ENCODE data around the gene S100A4.
A peak's percentile ranks its signal among the peaks of the same experiment; 100 is the strongest.
"Not testable (repeated sequence)": the region's sequence is repeated elsewhere in the genome, so short reads cannot be mapped to it uniquely, and the experiment has no call there.

The S100A4 gene

DNA sequence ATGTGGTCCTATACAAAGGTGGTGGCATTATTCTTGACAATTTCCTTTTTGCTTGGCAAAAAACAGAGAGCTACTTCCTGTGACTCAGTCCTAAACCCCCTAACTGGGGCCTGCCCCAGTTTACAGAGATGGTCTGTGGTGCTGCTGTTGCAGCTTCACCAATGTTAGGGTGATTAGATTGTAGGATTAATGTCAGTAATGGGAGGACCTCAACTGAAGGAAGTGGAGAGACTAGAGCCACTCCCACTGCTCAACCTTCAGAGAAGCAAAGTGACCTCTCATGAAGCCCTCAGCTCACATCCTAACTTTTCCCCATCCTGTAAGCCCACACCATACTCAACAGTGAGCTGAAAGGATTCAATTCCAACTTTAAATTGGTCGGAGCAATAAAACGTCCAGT lies 13.4 kb downstream of the S100A4 start:
- no peak for DNase-seq

DNA sequence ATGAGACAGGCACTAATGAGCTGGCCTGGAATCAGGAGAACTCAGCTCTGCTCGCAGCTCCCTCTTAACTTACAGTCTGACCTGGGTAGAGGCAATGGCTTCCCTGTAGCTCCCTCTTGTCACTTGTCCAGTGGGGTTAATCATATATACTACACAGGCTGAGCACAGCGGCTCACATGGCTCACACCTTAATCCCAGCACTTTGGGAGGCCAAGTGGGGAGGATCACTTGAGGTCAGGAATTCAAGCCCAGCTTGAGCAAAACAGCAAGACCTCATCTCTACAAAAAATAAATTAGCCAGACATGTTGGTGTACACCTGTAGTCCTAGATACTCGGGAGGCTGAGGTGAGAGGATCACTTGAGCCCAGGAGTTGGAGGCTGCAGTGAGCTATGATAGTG lies 14.0 kb downstream of the S100A4 start:
- no peak for DNase-seq

DNA sequence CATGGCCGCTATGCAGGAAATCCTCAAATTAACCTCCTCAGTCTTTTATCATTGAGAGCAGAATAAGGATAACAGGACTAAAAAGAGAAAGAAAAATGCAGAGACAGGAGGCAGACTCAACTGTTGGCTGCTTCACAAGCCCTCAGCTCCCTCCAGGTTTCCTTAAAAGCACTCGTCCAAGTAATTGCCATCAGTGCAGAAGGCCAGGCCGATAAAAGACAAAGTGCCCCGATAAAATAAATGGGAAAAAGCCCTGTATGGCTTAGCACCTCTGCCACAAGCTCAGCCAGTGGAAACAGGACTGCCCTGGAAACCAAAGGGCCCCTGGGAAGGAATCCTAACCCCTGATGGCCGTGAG lies 17.9 kb downstream of the S100A4 start:
- DNase-seq, result no peak

DNA sequence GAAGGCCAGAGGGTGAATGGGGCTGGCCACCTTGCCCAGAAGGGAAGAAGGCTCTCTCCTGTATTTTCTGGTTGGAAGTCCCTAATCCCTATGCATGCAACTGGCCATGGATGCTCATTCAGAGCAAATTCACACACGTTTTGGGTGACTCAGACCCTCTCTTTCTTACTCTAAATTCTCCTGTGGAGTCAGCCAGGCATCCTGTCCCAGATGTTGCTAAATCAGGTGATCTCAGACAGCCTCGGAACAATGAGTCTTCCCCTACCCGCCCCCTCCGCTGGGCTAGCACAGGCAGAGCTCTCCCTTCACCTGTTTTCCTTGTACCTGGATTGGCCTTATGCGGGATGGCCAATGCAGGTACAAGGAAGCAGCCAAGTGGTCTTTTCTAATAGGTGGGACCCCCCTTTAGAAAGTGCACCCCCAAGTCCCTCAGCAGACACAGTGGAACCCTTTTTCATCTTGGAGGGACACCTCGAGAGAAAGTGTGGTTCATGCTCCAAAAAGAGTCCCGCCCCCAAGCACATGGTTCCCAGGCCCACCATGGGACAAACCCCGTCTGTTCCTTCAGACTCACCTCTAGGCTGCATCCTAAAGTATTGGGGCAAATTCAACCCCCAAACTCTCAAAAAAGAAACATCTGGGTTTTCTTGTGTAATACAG lies 18.5 kb downstream of the S100A4 start:
- DNase-seq, result no peak

DNA sequence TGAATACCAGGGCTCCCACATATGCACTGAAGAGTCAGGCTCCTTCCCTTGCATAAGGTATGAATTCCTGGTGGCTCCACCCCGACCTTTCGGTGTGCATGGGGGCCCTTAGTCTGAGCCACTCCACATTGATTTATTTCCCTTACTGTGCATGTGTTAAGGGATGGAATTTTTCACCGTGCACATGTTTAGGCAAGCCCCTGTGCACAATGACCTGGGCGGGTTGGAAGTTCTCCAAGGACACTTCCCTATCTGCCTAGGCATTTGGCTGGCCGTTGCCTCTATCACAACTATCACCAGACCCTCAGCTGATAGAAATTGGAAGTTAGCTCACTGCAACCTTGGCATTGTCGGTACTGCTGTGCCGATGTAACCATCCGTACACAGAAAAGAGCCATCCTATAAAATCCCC lies 19.5 kb downstream of the S100A4 start:
- no peak for DNase-seq

DNA sequence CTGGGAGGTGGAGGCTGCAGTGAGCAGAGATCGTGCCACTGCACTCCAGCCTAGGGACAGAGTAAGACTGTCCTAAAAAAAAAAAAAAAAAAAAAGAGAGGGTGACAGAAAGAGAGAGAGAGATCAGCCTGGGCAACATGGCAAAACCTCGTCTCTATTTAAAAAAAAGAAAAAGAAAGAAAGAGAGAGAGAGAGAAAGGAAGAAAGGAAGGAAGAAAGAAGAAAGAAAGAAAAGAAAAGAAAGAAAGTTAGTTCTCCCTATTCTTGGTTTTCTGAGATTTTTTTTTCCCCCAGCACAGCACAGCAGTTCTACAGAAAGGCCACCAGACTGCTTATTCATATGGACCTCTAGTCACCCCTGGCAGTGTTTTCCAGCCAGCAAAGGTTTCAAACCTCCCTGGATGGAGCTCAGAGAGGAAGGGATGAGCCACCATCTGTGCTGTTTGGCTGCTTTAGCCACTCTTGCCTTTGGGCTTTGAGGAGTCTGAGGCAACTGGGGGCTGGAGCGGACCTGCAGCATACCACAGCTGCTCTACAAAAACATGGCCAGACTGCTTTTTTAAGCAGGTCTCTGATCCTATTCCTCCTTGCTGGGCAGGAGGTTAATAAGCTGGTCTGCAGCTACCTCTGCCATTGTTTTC lies 20.4 kb downstream of the S100A4 start:
- no peak for DNase-seq

DNA sequence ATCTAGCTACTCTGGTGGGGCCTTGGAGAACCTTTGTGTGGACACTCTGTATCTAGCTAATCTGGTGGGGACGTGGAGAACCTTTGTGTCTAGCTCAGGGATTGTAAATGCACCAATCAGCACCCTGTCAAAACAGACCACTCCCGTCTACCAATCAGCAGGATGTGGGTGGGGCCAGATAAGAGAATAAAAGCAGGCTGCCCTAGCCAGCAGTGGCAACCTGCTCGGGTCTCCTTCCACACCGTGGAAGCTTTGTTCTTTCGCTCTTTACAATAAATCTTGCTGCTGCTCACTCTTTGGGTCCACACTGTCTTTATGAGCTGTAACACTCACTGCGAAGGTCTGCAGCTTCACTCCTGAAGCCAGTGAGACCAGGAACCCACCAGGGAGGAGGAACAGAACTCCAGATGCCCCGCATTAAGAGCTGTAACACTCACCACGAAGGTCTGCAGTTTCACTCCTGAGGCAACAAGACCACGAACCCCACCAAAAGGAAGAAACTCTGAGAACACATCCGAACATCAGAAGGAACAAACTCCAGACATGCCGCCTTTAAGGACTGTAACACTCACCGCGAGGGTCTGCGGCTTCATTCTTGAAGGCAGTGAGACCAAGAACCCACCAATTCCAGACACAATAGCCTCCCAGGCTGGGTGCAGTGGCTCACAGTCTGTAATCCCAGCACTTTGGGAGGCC lies 23.1 kb downstream of the S100A4 start:
- DNase-seq, result not testable (repeated sequence)

DNA sequence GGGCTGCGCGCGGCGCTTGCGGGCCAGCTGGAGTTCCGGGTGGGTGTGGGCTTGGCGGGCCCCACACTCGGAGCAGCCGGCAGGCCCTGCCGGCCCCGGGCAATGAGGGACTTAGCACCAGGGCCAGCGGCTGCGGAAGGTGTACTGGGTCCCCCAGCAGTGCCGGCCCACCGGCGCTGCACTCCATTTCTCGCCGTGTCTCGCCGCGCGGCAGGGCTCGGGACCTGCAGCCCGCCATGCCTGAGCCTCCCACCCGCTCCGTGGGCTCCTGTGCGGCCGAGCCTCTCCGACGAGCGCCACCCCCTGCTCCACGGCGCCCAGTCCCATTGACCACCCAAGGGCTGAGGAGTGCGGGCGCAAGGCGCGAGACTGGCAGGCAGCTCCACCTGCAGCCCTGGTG lies 23.8 kb downstream of the S100A4 start:
- not testable (repeated sequence) for DNase-seq

DNA sequence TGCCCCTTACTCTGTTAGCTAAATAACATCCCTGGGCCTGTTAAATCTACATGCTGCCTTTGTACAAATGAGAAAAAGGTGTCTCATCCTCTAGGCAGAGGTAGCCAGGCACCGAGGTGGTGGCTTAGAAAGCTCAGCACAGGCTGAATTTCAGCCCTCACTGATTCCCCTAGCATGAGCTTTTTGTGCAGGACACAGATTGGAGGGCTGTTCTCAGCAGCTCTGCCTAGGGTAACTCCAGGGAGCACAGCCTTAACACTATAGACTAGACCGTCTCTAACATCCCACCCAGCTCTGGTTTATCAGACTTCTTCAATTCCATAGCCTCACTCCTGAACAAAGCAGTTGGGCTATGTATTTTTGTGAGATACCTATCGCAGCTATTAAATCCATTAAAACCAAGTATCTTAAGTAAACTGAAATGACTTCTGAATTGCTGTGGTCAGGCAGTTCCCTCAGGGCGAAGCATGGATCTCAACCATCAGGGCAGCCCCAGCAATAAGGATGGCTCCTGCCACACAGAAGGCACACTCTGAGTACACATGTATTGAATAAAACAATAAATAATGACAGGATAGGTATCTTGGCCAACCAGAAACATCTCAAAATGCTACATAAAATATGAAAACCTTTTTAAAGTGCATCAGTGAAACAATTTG lies 24.7 kb downstream of the S100A4 start:
- DNase-seq, result no peak

DNA sequence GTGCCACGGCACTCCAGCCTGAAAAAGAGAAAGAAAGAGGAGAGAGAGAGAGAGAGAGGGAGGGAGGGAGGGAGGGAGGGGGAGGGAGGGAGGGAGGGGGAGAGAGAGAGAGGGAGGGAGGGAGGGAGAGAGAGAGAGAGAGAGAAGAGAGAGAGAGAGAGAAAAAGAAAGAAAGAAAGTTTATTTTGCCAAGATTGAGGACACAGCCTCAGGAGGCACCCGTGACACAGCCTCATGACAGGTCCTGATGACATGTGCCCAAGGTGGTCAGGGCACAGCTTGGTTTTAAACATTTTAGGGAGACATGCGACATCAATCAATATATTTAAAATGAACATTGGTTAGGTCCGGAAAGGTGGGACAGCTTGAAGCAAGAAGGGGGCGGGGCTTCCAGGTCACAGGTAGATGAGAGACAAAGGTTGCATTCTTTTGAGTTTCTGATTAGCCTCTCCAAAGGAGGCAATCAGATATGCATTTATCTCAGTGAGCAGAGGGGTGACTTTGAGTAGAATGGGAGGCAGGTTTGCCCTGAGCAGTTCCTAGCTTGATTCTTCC lies 25.4 kb downstream of the S100A4 start:
- DNase-seq, result not testable (repeated sequence)

DNA sequence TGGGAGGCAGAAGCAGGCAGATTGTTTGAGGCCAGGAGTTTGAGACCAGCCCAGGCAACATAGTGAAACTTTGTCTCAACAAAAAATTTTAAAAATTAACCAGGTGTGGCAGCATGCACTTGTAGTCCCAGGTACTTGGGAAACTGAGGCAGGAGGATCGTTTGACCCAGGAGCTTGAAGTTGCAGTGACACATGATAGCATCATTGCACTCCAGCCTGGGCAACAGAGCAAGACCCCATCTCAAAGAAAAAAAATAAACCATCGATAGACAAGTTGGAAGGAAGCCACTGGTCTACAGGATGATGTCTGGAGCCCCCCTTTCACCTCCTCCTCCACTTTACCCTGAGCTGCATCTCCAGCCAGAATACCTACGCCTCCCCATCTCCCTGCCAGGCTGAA lies 26.4 kb downstream of the S100A4 start:
- no peak for DNase-seq

DNA sequence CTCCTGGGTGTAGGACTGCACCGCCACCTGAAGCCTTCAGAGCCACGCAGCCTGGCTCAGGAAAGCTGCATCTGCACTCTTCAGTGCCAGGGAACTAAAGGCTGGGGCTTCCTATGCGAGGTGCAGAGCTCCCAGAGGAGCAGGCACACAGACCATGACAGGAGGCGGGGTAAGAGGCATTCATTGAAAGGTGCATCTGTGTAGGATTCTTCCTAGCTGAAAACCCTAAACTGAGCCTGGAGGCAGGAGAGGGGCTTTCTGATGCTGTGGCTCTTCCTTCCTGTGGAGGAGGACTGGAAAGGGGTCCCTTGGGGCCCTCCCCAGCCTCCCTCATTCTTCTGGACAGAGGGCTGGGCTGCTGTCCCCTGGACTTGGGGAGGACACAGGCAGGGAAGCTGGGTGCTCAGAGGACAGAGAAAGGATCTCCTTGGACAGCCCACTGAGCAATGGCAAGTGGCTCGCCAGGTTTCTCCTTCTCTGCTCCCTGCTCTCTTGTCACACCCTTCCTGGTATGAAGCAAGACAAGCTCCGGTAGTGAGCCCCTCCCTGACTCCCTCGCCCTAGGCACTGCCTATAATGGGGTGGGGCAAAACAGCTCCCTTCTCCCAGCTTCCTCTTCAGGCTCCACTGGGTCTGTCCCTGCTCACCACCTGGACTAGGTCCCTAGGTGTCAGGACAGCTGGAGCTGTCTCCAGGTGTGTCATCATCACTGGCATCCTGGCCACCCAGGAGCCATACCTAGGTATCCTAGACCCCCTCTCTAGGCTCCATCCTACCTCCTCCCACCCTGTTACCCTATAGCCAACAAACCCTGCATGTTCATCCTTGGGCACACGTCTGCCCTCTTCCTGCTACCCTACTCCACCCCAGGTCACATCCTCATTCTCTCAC lies 29.9 kb downstream of the S100A4 start:
- peak; percentile 29 for DNase-seq

DNA sequence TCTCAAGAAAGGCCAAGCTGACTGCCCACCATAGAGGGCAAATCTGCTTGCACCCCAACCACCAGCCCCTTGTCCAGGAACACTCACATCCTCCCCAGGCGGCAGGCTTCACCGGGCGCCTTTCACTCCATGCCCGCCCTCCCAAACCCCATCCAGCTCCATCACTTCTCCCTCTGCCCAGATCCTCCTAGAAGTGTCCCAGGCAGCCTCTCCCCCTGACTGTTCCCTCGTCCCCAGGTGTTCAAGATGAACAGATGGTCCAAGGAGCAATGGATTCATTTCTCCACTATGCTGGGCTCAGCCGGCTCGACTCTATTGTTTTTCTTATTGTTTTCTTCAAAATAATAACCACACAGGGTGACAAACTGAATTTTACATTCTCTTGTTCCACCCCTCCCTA lies 31.9 kb downstream of the S100A4 start:
- no peak for DNase-seq

DNA sequence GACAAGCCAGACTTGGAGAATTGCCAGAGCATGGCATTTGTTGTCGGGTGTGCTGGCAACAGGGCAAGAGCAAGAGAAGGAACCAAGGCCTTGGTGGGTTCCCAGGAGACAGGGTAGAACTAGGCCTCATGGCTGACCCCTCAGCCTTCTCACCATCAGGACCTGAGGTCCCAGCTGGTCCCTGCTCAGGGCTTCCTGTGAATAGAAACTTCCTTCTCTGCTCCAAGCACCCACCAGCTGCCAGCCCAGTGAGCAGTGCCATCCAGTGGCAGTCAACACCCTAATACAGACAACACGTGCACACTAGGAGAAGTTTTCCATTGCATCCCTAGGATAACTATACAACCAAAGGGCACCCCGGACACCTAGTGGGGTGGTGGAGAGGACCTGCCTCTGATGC lies 32.6 kb downstream of the S100A4 start:
- DNase-seq, result no peak

DNA sequence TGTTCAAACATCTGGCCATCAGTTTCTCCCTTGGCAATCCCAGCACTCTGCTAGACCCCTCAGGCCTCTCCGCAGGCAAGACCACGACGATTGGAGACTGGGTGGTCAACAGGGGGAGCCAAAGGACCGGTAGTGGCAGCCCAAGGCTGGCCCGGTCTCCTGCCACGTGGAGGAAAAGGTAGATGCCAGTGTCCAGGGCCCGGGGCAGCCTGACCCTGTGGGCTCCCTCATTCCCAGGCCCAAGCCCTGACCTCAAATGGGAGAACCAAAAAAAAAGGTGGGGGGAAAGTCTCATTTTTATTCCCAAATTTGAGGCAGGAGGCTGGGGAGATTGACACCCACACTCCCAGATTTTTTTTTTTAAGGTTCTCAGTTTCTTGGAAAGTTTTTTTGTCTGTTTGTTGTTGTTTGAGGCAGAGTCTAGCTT lies 34.6 kb downstream of the S100A4 start:
- peak; percentile 87 for DNase-seq

DNA sequence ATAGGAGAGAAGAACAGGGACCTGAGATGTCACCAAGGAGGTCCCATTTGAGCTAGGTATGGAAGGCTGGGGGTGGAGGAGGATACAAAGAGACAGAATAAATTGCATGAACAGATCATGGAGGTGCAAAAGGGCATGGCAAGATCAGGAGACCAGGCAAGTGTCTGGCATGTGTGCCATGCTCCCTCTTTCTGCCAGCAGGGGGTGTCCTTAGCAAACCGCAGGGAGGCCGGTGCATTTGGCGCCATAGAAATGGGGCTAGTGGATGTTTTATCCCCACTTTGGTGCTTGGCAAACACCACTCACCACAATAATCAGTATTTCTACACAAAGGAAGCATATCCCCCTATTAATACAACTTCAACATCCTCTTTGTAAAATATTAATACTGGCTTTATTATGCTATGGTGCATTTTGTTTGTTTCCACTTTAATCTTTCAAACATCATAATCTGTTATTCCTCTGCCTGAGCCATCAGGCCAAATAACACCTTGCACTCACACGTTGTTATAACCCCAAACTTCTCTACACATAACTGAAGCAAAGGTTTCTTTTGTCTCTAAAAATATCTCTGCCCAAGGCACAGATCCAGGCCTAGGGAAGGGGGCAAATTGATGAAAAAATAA lies 35.8 kb downstream of the S100A4 start:
- DNase-seq, result peak; percentile 44

DNA sequence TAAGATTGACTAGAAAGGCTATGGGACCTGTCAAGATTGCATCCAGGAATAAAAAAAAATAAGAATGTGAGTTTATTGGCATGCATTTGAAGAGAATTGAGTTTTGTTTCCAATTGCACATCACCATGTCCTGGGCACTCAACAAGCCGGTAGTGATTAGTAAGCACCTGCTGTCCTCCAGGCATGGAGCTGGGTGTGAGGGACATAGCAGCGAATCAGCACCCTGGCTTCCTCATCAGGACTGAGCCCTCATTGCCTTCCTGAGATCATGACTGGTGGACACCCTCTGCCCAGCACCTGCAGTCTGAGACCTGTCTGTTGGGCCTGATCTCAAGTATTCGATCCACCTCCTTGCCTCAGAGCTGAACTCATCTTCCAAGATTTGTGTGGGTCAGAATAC lies 36.6 kb downstream of the S100A4 start:
- no peak for DNase-seq

DNA sequence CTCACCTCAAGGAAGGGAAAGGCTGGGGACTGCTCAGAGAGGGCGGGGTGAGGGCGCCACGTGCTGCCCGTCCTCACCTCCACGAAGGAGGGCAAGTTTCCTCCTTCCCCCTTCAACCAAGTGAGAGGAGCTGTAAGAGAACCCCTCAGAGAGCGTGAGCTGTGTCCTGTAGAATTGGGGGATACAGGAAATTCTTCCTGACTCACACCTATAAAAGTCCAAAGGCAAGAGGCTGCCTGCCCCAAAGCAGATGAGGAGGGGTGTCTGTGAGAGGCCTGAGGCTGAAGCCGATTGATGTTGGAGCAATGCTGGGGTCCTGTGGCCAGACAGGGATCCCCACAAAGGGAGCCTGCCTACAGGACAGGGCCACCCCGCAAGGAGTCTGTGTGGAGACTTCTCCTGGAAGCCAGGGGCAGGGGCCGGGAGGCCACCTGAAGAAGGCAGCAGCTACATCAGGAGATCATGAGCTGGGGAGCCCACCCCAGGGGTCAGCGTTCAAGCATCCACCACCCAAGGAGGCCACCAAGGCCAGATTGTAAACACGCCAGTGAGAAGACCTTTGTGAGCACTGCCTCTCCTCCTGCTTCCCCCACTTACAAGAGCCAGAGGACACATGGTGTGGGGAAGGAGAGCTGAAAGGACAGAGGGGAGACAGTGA lies 37.6 kb downstream of the S100A4 start:
- DNase-seq, result no peak

DNA sequence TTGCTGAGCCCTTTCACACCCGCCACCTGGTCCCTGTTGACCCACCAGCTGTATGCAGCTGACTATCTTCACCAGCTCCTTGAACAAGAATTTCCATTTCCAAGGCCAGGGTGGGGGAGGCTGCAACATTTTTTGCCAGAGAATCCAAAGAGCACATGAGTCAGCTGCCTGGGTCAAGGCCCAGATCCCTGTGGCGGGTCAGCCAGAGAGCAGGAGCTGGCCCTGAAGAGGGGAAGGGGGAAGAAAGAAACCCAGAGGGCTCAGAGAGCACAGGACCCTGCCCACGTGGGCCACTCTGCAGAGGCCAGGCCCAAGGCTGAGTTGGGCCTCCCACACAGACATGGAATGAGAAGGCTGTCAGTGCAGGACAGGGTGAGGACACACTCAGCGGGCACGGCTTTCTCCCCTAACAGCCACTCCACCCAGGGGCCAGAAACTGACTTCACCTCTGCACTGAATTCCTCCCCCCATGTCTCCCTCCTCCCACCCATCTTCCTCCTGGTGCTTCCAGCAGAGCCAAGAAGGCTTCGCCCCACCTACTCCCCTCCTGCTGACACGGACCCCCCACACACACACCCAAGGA lies 38.7 kb downstream of the S100A4 start:
- DNase-seq, result no peak

DNA sequence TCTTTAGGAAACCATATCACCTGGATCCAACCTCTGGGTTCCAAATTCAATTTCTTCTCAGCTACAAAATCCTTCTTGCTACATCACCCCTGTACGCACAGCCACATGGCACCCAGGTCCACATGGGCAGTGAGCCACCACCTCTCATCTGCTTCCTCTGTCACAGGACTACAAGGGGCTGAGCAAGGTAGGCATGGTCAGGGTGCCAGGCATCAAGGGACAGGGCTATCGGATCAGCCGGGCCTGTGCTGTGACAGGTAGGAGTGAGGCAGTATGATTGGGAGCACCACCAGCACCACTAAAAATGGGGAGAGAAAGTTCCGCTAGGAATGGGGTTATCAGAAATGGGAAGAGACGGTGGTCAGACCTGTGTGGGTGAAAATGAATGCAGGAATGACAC lies 39.2 kb downstream of the S100A4 start:
- DNase-seq, result no peak

DNA sequence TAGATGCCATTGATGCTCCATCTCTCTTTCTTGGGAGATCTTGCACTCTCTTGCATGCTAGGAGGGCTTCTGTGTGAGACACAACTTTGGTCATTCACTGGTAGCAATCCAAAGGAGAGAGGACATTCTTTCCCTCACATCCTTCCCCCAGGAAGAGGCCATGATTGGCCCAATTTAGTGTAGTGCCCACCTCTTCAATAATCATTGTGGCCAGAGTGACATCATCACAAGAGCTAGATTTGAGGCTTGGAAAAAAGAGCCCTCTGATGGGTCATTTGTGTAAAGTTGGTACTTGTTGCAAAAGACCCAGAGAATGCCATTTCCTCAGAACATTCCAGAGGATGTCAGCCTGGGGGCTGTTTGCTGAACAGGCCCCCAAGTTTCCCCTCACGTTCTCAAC lies 40.0 kb downstream of the S100A4 start:
- no peak for DNase-seq

All from NCI-H526 treated with DMSO at 0.1 percent for 48 hours (cell line).